Renal pelvis (tissue), 4 donors: ENCODE results near the gene CEP72. TPM values are rescaled to one million over a fixed set of nuclear protein-coding genes. Genes with fewer than 3 reads are reported as not detected.
"Not testable (repeated sequence)": the region's sequence is repeated elsewhere in the genome, so short reads cannot be mapped to it uniquely, and the experiment has no call there.

Experiments used
- DNase-seq: peaks from one replicate; pipeline ENCODE4 v3.0.0-alpha.2; 2013
- polyA plus RNA-seq, 3 donors: library from polyadenylated mRNA; unstranded; fragments of 120-200 nt; gene quantifications; one replicate each; pipeline ENCODE4 v1.2.1, GENCODE V29; 2013; ENCODE audit not compliant: insufficient read length in 3 of 3

CEP72 gene
- polyA plus RNA-seq, 3 donors = 8.6 to 11.3 (median 10.3) TPM

- DNase-seq = no peak
These were observed 32.3 kb upstream of the CEP72 start for GRCh38 chr5:579746-580366.

GRCh38 chr5:580436-580835 is 31.7 kb upstream of the CEP72 start:
- no peak for DNase-seq

- no peak for DNase-seq
These were observed 30.9 kb upstream of the CEP72 start for GRCh38 chr5:581266-581665.

GRCh38 chr5:581941-582340 is 30.2 kb upstream of the CEP72 start:
- no peak for DNase-seq

GRCh38 chr5:582445-582844 is 29.7 kb upstream of the CEP72 start:
- not testable (repeated sequence) for DNase-seq

- no peak for DNase-seq
These were observed 29.1 kb upstream of the CEP72 start for GRCh38 chr5:582936-583635.

- DNase-seq = no peak
These were observed 28.5 kb upstream of the CEP72 start for GRCh38 chr5:583645-584044.

GRCh38 chr5:584216-584615 is 27.9 kb upstream of the CEP72 start:
- no peak for DNase-seq

- DNase-seq = no peak
These were observed 27.3 kb upstream of the CEP72 start for GRCh38 chr5:584846-585245.

GRCh38 chr5:585556-585955 is 26.6 kb upstream of the CEP72 start:
- no peak for DNase-seq

GRCh38 chr5:585962-586628 is 26.0 kb upstream of the CEP72 start:
- no peak for DNase-seq

GRCh38 chr5:586751-587285 is 25.3 kb upstream of the CEP72 start:
- DNase-seq = no peak

GRCh38 chr5:587403-587802 is 24.7 kb upstream of the CEP72 start:
- no peak for DNase-seq

- no peak for DNase-seq
These were observed 23.6 kb upstream of the CEP72 start for GRCh38 chr5:588406-588995.

- no peak for DNase-seq
These were observed 23.0 kb upstream of the CEP72 start for GRCh38 chr5:589173-589572.

- DNase-seq = no peak
These were observed 22.6 kb upstream of the CEP72 start for GRCh38 chr5:589588-589987.

- DNase-seq = no peak
These were observed 21.8 kb upstream of the CEP72 start for GRCh38 chr5:590346-590745.

GRCh38 chr5:591746-592145 is 20.4 kb upstream of the CEP72 start:
- DNase-seq = no peak

- DNase-seq = no peak
These were observed 20.0 kb upstream of the CEP72 start for GRCh38 chr5:592158-592557.

GRCh38 chr5:593511-593910 is 18.6 kb upstream of the CEP72 start:
- DNase-seq = no peak

- DNase-seq = no peak
These were observed 17.8 kb upstream of the CEP72 start for GRCh38 chr5:594226-594860.

- DNase-seq = no peak
These were observed 16.8 kb upstream of the CEP72 start for GRCh38 chr5:595285-595875.
